ENCODE results near the gene LARP1B.

GRCh38 chr4:128076464-128076863 is 15.4 kb downstream of the LARP1B start:
- TF ChIP-seq CTCF (conservative IDR thresholded peaks at IDR 0.05 in 1 of 2, IDR thresholded peaks at IDR 0.05 in 1 of 2; ENCODE audit: extremely low read depth in 1 of 2, insufficient read depth in 1 of 2, low read depth in 1 of 2, low read length in 2 of 2) (no peak), EZH2 (IDR thresholded peaks at IDR 0.05; ENCODE audit: borderline replicate concordance, low read length) (no peak)
